GM12801 (cell line): ENCODE measurements around the gene SNRPD3.

ENCODE experiments used
- TF ChIP-seq, protein P1 (sequence below): IDR thresholded peaks from one replicate; pipeline ENCODE4 v1.5.1; 2011; ENCODE audit warnings: control low read depth; ENCODE audit not compliant: insufficient read length; ENCODE audit errors: extremely low read depth

The SNRPD3 gene

DNA sequence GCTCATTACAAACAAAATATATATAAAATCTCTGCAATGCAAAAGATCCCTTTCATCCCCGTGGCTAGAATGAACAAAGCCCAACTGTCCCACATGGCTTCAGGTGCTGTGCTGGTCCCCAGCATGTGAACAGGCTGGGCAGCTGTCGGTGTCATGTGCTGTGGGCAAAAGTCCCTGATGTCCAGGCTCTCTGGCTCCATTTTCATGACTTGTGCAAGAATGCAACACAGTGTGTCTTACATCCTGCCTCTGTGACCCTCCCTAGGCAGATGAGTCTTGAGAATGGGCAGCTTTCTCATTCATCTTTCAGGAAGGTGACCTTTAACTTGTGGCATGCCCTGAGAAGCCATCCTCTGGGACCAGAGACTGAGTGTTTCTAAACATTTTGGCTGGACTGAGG lies 15.3 kb upstream of the SNRPD3 start:
- TF ChIP-seq, protein P1, sequence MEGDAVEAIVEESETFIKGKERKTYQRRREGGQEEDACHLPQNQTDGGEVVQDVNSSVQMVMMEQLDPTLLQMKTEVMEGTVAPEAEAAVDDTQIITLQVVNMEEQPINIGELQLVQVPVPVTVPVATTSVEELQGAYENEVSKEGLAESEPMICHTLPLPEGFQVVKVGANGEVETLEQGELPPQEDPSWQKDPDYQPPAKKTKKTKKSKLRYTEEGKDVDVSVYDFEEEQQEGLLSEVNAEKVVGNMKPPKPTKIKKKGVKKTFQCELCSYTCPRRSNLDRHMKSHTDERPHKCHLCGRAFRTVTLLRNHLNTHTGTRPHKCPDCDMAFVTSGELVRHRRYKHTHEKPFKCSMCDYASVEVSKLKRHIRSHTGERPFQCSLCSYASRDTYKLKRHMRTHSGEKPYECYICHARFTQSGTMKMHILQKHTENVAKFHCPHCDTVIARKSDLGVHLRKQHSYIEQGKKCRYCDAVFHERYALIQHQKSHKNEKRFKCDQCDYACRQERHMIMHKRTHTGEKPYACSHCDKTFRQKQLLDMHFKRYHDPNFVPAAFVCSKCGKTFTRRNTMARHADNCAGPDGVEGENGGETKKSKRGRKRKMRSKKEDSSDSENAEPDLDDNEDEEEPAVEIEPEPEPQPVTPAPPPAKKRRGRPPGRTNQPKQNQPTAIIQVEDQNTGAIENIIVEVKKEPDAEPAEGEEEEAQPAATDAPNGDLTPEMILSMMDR = no peak

DNA sequence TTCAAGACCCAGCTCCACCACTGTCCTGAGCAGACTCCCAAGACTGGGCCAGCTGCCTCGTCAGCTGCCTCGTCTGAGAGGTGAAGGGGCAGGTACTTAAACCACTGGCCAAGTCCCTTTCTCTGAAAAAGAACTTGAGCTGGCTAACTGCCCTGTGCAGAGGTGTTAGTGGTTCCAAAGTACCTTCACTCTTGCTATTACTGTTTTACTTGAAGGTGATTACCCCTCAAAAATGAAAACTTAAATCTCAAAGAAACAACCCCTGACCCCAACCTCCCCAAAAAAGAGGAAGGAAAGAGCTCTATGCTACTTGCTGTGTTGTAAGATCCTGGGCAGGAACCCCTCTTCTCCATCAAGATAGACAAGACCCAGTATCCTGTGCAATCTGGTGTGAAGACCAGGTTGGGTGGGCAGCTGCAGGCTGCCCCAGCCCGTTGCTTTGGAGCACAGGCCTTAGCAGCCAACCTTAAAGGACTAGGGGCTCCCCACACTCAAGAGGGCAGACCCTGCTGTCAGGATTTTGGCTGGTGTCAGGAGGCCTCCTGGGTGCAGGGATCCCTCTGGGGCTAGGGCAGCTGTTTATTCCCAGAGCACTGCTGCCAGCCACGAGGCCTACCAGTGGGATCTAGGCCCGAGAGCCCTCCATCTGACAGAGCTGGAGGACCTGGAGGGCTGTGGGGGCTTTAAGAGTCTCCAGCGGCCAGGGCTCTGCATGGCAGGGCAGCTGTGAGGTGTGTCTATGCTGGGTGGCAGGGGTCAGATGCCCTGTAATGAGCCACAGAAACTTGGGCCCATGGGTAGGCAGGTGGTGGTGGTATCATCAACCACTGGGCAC lies 13.9 kb upstream of the SNRPD3 start:
- TF ChIP-seq, protein P1 = no peak

DNA sequence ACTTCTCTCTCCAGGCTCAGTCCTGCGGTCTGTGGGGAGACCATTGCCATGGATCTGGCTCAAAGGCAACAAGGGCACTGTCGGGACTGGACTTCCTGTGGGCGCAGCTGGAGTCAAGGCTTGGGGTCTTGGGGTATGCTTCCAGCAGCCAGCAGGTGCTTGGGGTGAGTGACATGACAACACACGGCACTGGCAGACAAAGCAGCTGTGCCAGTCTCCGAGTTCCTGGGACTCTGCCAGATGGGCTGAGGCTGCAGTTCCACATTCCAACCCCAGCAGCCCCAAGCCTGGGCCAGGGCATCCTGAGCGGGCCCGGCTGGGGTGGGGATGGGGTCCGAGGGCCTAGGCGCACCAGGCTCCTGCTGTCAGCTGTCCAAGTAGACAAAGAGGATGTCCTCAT lies 13.2 kb upstream of the SNRPD3 start:
- TF ChIP-seq, protein P1 = no peak

DNA sequence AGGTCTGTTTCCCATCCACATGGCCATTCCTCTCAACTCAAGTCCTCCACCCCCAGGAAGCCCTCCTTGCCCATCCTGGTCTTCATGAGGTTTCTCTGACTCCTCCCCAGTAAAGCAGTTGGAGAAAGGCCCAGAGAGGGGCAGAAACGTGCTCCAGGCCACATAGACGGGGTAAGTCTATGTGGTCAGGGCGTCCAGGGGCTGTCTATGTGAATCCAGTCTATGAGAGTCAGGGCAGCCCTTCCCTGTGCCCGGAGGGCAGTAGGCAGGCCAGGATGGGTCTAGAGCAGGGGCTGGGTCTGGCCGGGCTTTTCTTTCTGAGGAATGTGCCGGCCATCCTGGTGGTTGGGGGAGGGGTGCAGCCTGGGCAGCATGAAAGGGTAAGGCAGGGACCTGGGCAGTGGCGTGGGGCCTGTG lies 12.6 kb upstream of the SNRPD3 start:
- TF ChIP-seq, protein P1 = no peak

DNA sequence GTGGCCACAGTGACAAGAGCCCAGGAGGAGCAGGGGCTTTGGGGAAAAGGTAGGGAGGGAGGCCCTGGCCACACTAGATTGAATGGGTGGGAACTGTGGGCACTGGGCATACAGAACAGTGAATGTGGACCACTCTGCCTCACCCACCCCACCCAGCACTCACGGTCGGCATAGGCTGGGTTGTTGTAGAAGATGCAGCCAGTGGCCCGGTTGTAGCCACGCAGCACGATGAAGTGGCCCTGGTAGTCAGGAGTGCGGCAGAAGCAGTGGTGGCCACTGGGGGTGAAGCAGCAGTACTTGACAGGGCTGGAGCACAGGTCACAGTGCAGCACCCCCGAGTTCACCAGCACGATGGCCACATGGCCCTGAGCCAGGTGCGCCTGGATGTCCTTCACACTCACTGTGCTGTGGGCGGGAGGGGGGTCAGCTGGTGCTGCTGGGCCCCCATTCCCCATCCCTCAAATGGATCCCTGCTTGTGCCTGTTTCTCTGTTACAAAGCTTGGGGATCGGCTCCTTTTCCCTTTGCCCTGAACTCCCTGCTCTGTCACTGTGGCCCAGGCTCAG lies 12.0 kb upstream of the SNRPD3 start:
- TF ChIP-seq, protein P1 = no peak

DNA sequence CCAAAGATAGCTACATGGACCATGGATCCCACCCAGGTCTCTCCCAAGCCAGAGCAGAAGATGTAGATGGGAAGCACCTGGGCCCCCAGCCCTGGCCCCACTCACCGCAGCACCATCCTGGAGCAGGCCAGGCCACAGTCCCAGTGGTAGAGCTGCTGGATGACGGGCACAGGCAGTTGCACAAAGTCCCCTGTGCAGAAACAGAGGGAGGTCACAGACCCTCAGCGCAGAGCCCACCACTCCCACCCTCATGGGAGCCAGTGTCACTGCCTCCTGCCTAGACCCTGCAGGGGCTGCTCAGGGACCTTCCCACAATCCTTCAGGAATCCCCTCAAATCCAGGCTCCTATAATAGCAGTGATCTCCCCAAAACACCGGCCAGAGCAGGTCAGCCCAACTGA lies 7.0 kb upstream of the SNRPD3 start:
- TF ChIP-seq, protein P1 = no peak

DNA sequence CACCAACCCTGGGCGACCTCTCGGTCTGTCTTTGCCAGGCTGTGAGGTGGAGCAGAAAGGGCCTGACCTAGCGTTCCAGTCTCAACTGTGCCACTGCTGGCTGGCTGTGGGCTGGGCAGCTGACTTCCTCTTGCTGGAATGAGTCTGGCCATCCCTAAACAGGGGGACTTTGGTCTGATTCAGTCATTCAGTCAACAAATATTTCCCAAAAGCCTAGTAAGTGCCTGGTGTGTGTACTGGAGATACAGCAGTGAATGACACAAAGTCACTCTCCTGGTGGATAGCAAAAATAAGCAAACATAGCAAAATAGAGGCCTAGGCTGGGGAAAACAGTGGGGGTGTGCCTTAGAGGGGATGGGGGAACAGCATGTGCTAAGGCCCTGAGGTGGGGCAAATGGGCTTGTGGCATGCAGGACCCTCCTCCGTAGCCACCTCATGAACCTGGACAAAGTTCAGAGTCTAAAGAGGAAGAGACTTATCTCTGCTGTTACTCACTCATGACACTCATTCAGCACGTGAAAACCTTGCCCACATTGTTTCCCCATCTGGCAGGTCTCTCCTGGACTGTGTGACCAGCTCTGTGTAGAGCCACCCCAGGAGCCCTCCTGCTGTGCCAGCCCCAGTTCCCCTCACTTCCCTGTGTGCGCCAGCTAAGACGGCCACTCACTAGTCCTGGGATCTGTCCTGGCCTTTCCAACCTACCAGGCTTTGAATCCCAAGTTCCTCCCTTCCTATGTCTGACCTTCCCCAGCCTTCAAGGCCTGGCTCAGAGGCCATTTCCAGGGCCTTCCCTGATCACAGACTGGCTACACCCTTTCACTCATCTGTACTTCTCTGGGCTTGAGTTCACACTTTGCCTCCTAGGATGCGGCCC lies 5.5 kb upstream of the SNRPD3 start:
- TF ChIP-seq, protein P1 = no peak
